PC-3 (cell line): ENCODE data around the gene JCAD.

Source experiments
- CTCF ChIP-seq: fragments of 300-600 bp; sonication (generic); conservative IDR thresholded peaks from 2 replicates; pipeline ENCODE4 v1.5.1; 2017; ENCODE audit warnings: antibody characterized with exemption, low read depth, mild to moderate bottlenecking, low read length
- EZH2 ChIP-seq: fragments of 300-600 bp; sonication (generic); IDR thresholded peaks from one replicate; pipeline ENCODE4 v1.6.1; 2017; ENCODE audit warnings: antibody characterized with exemption, mild to moderate bottlenecking, low read length; ENCODE audit not compliant: unreplicated experiment

- TF ChIP-seq CTCF (no peak), EZH2 (no peak)
Measured at GRCh38 chr10:30036811-30037210, 22.6 kb downstream of the JCAD start.
